ENCODE results near the gene DOCK8. TPM values are rescaled to one million over a fixed set of nuclear protein-coding genes. Genes with fewer than 3 reads are reported as not detected.
"Not testable (repeated sequence)": the region's sequence is repeated elsewhere in the genome, so short reads cannot be mapped to it uniquely, and the experiment has no call there.

Gene DOCK8
- 31.0 TPM for total RNA-seq
- long read RNA-seq, partial matches to known transcripts = 12 of 40 reads
- long read RNA-seq, other reads (novel, unspliced or antisense) = 27 of 40 reads

DNA sequence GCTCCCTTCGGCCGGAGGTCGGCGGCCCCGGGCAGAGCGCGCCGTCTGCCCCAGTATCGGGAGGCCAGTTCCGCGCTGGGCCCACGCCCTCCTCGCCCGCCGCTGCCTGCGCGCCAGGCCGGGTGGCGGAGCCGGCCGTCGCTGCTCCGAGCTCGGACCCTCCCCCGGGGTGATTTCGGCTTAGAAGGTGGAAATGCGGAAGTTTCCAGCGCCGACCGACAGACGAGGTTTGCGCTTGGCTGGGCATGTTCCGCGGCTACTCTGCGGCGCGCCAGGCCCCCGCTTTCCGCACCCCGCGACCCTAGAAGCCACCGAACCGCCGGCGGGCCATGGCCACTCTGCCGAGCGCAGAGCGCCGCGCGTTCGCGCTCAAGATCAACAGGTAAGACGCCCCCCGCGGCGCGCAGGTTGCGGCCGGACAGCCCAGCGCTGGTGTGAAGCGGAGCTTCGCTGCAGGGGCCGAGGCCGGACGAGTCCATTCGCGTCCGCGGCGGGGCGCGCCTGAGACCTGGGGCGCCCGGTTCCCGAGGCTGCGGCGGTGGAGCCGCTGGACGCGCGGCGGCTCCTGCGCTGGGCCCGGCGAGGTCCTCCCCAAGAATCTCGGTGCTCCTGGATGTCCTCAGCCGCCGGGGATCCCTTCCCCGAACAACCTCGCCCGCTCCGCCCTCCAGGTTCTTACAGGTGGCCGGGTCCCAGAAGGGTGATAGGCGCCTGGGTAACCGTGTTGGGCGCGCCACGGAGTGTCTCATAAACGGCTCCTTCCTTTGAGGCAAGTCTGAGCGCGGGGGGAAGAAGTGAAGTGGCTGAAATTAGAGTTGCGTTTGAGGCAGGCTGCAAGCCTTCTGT is at the start of gene DOCK8:
DOCK8 (plus strand) TSS at position 218 of the 846 bp plus-strand sequence; CDS start at position 330, 112 bp downstream.
- peak; percentile 93 for DNase-seq (ENCODE audit: low spot score)

DNA sequence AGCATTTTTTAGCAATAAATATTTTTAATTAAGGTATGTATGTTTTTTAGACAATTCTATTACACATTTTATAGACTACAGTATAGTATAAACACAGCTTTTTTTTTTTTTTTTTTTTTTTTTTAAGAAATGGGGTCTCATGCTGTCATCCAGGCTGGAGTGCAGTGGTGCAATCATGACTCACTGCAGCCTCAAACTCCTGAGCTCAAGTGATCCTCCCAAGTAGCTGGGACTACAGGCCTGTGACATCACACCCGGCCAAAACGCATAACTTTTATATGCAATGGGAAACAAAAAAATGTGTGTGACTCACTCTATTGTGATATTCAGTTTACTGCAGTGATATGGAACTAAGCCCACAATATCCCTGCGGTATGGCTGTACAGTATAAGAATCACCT is 44.9 kb upstream of the DOCK8 start:
- DNase-seq (ENCODE audit: low spot score) = not testable (repeated sequence)

DNA sequence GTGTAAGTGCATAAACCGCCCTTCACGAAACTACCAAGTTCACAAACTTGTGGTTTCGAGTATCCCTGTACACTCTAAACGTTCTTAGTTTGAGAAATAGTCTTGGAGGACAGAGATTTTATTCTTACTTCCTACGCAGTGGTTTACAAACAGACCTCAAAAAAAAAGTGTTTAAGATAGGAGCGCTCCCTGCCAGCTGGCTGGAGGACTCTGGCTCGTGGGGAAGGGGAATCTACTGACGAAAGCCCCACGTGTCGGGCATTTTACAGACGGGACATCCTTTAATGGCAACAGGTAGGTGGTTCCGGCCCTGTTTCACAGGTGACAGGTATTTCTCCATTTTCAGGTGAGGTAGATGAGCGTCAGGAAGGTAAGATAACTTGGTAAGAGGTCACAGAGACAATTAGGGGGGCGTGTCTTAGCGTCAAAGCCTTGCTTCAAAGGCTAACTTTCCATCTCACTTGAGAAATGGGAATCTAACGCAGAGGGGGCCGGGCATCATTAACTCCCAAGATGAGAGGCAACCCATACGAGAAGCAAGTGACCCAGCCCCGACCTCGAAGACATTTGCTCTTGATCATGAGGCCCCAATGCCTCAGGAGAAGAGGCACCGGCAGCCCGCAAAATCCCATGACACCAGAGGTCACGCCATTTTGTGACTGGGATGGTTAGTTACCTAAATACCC is 36.4 kb upstream of the DOCK8 start:
- not testable (repeated sequence) for DNase-seq (ENCODE audit: low spot score)

GRCh38 chr9:178970-179383 is 35.7 kb upstream of the DOCK8 start, which contains the start of gene ZNG1A:
Gene ZNG1A (minus strand): TSS chr9:179056. CDS start chr9:178969, 87 bp downstream.
- DNase-seq (ENCODE audit: low spot score) = not testable (repeated sequence)

DNA sequence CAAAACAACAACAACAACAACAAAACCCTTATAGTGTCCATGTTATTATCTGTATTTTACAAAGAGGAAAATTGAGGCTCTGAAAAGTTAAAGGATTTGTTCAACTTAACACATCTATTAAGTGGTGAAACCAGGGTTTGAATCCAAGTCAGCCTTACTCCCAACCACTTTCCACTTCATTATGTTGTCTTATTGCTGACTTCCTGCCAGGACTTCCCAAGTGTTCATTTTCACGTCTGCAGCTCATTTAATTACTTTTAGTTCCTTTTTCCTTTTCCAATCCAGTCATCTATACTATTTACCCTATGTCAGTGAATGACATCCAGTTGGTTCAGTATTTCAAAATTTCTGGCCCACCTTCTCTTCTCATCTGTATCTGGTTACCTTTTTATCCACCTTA is 15.1 kb upstream of the DOCK8 start:
- not testable (repeated sequence) for DNase-seq (ENCODE audit: low spot score)

- DNase-seq (ENCODE audit: low spot score) = no peak
Measured at GRCh38 chr9:206481-206880, 8.2 kb upstream of the DOCK8 start.

- no peak for DNase-seq (ENCODE audit: low spot score)
Measured at GRCh38 chr9:209143-209758, 5.4 kb upstream of the DOCK8 start.

DNA sequence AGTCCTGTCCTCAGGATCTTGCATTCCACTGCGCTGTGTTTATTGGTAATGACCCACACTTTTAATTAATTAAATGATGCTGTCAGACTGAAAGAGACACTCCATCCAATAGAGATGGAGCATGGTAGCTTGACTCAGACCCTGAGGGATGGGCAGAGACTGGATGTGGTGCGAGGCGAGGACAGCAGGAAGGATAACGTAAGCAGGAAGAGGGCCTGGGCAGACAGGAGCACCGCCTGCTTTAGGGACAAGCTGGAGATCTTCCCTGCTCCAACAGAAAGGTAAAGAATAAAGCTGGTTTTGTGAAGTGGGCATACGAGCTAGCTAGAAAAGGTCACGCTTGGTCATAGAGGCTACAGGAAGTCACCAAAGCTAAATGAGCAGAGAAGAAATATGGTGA is 3.6 kb upstream of the DOCK8 start:
- DNase-seq (ENCODE audit: low spot score) = no peak

DNA sequence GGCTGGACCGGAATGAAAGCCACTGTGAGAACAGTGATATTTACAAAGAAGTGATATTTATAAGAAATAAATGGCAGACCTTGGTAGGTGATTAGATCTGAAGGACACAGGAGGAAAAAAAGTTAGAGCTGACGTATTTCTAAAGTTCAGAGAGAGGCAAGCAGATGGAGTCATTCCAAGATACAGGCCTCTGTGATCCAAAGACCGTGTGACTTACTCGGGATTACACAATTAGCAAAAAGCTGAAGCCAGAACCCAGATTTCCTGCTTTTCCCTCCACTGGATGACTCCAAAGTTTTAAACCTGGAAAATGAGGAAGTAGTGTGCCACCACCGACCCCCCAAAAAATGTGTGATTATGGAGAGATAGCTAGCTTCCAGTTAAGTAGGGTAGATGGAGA is 3.1 kb upstream of the DOCK8 start:
- DNase-seq (ENCODE audit: low spot score) = no peak

DNA sequence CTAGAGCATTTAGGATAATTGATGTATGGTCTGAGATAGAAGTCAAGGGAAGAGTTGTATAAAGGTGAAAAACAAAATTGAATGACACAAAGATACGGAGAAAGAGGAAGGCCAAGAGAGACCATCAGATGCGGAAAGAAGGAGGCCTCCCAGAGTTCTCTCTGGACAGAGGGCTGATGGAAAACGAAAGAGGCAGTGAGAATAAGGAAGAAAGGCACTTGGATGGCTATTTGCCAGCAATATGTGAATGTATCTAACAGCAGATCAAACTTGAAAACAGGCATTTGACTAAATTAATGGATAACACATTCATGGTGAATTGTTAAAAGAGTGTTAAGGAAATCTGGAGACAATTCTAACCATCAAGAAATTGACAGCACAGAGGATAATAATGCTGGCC is 2.4 kb upstream of the DOCK8 start:
- DNase-seq (ENCODE audit: low spot score) = no peak

GRCh38 chr9:213901-214300 is 764 bp upstream of the DOCK8 start:
- not testable (repeated sequence) for DNase-seq (ENCODE audit: low spot score)

GRCh38 chr9:214351-214647 is 366 bp upstream of the DOCK8 start:
- no peak for DNase-seq (ENCODE audit: low spot score)

DNA sequence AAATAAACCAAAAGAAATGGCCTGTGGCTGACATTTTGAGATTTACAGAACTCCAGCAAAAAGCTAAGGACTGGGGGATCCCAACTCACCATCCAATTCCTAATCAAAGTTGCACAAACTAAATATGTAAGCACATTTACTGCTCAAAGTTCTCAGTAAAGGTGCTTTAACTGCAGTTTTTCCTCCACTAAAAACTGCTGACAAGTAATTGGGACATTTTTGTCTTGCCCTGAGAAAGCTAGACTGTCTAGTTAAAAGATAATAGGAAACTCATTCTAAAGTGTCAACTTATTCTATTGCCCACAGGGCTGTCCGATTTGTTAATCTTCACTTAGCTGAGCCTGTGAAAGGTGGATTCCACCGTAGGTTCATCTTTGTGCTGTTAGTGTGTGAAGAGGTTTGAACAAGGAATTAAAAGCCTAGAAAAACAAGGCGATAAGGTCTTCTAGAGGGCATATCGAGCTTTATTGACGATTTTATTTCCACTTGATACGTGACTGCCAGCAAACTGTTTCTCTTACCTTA is 1.0 kb downstream of the DOCK8 start:
- no peak for DNase-seq (ENCODE audit: low spot score)

DNA sequence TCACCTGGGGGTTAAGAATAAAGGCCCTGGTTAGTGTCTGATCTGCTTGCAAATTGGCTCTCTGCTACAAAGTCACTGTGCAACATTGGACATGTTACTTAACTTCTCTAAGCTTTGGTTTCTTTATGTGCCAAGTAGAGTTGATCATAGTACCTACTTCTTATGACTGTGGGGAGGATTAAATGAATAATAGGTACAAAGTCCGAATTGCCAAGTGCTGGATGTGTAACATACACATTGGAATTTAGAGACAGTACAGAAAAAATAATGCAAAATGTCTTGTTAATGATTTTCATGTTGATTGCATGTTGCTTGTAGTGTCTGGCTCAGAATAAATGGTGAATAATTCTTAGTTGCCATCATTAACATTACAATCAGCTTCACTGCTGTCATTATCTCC is 2.2 kb downstream of the DOCK8 start:
- DNase-seq (ENCODE audit: low spot score) = no peak

- DNase-seq (ENCODE audit: low spot score) = no peak
Measured at GRCh38 chr9:217950-218349, 3.3 kb downstream of the DOCK8 start.

DNA sequence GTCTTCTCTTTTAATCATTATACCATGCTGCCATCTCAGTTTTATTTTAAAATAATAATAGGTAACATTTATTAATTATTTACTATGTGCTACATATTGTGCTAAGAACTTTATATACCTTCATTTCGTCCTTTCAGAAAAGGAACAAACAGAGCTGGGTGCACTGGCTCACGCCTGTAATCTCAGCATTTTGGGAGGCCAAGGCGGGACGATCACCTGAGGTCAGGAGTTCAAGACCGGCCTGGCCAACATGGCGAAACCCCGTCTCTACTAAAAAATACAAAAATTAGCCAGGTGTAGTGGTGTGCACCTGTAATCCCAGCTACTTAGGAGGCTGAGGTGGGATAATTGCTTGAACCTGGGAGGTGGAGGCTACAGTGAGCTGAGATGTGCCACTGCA is 4.4 kb downstream of the DOCK8 start:
- DNase-seq (ENCODE audit: low spot score) = not testable (repeated sequence)

DNA sequence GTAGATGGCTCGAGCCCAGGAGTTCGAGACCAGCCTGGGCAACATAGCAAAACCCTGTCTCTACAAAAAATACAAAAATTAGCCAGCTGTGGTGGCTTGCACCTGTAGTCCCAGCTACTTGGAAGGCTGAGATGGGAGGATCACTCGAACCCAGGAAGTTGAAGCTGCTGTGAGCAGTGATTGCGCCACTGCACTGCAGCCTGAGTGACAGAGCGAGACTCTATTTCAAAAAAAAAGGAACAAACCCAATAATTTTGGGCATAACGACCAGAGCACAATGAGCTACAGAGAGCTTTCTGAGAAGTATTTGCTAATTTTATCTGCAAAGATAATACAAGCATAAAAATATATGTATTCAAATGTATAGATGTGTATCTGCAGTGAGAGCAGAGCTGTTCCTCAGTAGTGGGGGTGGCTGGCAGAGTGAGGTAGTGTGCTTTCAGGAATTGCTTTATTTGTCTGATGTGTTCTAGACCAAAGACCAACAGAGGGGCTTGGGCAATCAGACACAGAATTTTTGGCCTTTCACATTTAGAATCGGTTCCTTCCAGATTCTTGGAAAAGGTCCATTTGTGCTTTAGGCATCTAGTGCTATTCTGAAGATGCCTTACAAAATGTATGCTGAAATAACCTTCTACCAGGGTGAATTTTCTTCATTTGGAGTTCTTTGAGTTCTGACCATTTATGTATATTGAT is 5.2 kb downstream of the DOCK8 start:
- no peak for DNase-seq (ENCODE audit: low spot score)

GRCh38 chr9:221989-222776 is 7.5 kb downstream of the DOCK8 start:
- no peak for DNase-seq (ENCODE audit: low spot score)

DNA sequence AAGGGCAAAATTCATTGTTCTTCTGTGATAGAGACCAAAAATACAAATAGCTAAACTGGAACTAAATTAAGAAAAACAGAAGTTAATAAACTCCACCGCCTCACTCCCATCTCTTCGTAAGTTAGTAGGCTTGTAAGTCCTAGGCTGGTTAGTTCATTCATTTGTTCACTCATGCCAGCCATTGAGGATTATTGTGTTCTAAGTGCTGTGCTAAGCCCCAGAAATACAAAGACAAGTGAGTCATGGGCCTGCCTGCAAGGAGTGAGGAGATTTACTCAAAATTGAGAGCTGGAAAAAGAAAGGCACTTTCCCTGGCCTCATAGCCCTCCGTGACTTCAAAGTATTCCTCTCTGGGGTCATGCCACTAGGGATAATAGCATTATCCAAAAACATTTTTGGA is 8.5 kb downstream of the DOCK8 start:
- no peak for DNase-seq (ENCODE audit: low spot score)

DNA sequence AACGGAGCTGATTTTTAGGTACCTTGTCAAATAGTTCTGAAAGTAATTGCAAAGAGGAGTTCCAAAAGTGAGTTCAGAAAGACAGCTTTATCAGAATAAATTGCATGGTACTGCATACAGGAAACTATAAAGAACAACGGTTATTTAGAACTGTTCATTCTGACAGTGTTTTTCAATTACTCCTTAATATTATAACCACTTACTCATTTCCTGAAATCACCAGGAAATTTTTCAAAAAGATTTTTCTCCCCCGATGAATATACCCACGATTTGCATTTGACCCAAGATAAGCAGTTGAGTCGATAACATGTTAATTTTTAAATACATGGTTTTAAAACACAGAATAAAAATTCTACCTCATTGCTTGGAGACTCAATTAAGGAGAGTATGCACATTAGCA is 9.4 kb downstream of the DOCK8 start:
- DNase-seq (ENCODE audit: low spot score) = no peak
